Astrocyte (in vitro differentiated cells and primary cell): ENCODE data around the gene AGRN.

Experiments used
- CTCF ChIP-seq: IDR thresholded peaks from 2 replicates; pipeline ENCODE4 v1.5.1; 2011; ENCODE audit warnings: low read depth, mild to moderate bottlenecking, inconsistent platforms, low read length, moderate library complexity; ENCODE audit not compliant: insufficient read depth
- EZH2 ChIP-seq: IDR thresholded peaks from 2 replicates; pipeline ENCODE4 v1.6.1; 2012; ENCODE audit warnings: mild to moderate bottlenecking, low read length, inconsistent platforms; ENCODE audit not compliant: insufficient read depth

DNA sequence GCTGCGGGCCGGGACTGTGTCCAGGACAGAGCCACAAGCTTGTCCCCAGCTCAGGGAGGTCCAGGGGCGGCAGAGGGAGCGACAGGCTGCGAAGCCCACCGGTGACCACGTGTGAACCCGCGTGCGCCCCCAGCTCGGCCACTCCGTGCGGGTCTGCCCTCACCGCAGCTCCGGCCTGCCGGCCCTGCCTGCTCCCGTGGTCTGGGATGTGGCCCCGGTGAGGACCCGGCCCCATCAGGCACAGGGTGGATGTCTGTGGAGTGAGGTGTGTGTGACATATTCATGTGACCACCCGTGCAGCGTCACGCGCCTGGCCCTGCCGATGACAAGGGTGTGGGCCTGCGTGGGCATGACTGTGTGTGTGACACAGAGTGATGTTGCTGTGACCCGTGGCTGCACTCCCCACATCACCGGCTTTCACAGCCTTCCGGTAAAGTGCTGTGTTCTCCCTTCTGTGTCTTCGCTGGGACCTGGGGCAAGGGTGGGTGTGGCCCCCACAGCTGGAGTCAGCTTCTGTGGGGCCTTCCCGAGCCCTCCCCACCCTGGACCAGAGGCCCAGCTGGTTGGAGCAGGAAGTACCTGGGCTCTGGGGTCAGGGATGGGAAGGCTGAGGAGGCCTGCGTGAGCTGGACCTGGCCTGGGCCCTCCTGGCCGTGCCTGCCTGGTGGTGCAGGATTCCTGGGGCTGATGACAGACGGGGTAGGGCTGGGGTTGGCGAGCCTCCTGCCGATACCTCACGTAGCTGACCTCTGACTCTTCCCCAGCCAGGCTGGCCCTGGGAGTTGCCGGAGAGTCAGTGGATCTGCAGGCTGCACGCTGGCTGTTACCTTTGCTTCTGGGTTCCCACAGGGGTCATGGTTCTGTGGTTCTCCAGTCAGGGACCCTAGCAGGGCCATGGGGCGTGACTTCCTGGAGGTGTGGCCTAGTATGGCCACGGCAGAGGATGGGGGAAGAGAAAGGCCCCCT, 50.1 kb downstream of the AGRN start:
- no peak for TF ChIP-seq CTCF
- no peak for TF ChIP-seq EZH2
